HepG2 (cell line): Measurements from ENCODE around the gene PRM3. TPM values are rescaled to one million over a fixed set of nuclear protein-coding genes. Genes with fewer than 3 reads are reported as not detected.

Experiments used
- ATAC-seq: fragments of 200-7000 bp; cut with Tn5 transposase; 3 replicates; pipeline ENCODE4 v1.9.1; 2020; ENCODE audit warnings: mild to moderate bottlenecking, moderate library complexity
- BruUV-seq: library from RNA; stranded (reverse); fragments of 400-500 nt; replicated peaks from 2 replicates; lab custom pipeline; 2021; lab: Mats Ljungman, UMichigan
- CTCF ChIA-PET: fragments of 300-600 bp; formaldehyde crosslinking; extraction: SDS; loops from one replicate; lab custom pipeline; 2021; ENCODE audit warnings: low total read pairs, inconsistent platforms, low intra/inter-chr PET ratio; lab: Yijun Ruan, JAX
- POLR2A ChIA-PET: fragments of 350-600 bp; sonication (Branson Sonifier 250); formaldehyde crosslinking; loops from one replicate; lab custom pipeline; 2020; ENCODE audit warnings: antibody characterized with exemption, inconsistent platforms; lab: Yijun Ruan, JAX
- DNase-seq: peaks from one replicate; pipeline ENCODE4 v3.0.0-alpha.2; 2015; ENCODE audit warnings: low spot score
- FAIRE-seq: peaks from 3 replicates; lab custom pipeline; 2011; peaks lifted over from hg19 to GRCh38; lab: Jason Lieb, UNC
- H2AFZ ChIP-seq: one replicate; pipeline ENCODE4 v1.6.1; 2011; ENCODE audit warnings: low read length, inconsistent platforms
- H3K27ac ChIP-seq: fragments of 300-600 bp; 3 replicates; pipeline ENCODE4 v1.8.0; 2011; ENCODE audit warnings: mixed run types, mild to moderate bottlenecking, mixed read lengths, low read length, inconsistent platforms; ENCODE audit not compliant: insufficient read depth; ENCODE audit errors: extremely low read length
- H3K27me3 ChIP-seq, 2 experiments: fragments of 200-600 bp in 1 of 2; 2 replicates in 1 of 2; 3 replicates in 1 of 2; pipeline versions ENCODE4 v1.6.0 to v1.8.0; 2011; ENCODE audit warnings: low read length in 2 of 2, mild to moderate bottlenecking in 2 of 2, moderate library complexity in 2 of 2, inconsistent platforms in 1 of 2; ENCODE audit not compliant: insufficient read depth in 2 of 2, control insufficient read depth in 1 of 2
- H3K36me3 ChIP-seq, 2 experiments: fragments of 200-600 bp in 1 of 2; replicated peaks in 1 of 2; 2 replicates in 1 of 2; 3 replicates in 1 of 2; pipeline versions ENCODE4 v1.5.1 to v1.8.0; 2011; ENCODE audit warnings: low read length in 2 of 2, inconsistent platforms in 1 of 2; ENCODE audit not compliant: insufficient read depth in 2 of 2, control insufficient read depth in 1 of 2
- H3K4me1 ChIP-seq: 2 replicates; pipeline ENCODE4 v1.5.1; 2012; ENCODE audit warnings: low read length, inconsistent platforms; ENCODE audit not compliant: insufficient read depth
- H3K4me2 ChIP-seq: 2 replicates; pipeline ENCODE4 v1.6.0; 2011; ENCODE audit warnings: low read depth, low read length, inconsistent platforms
- H3K4me3 ChIP-seq, 3 experiments: fragments of 200-600 bp in 1 of 3; sonication (generic), shearing (Covaris generic) in 1 of 3; replicated peaks in 1 of 3; 2 replicates each; pipeline ENCODE4 v1.5.1; 2011 to 2016; ENCODE audit warnings: low read length in 3 of 3, inconsistent platforms in 2 of 3, low read depth in 2 of 3, mild to moderate bottlenecking in 2 of 3, control low read depth in 1 of 3, mixed read lengths in 1 of 3; ENCODE audit not compliant: insufficient read depth in 1 of 3
- H3K79me2 ChIP-seq: one replicate; pipeline ENCODE4 v1.6.1; 2011; ENCODE audit warnings: low read length, inconsistent platforms; ENCODE audit not compliant: insufficient read depth
- H3K9ac ChIP-seq: 2 replicates; pipeline ENCODE4 v1.6.0; 2011; ENCODE audit warnings: mild to moderate bottlenecking, low read depth, low read length, inconsistent platforms; ENCODE audit not compliant: insufficient read depth
- H3K9me3 ChIP-seq: 2 replicates; pipeline ENCODE4 v1.5.1; 2012; ENCODE audit warnings: mild to moderate bottlenecking, low read length
- H4K20me1 ChIP-seq: 2 replicates; pipeline ENCODE4 v1.6.0; 2011; ENCODE audit warnings: inconsistent platforms, mild to moderate bottlenecking, low read length, moderate library complexity; ENCODE audit not compliant: insufficient read depth
- CHCHD3 ChIP-seq: sonication (generic); formaldehyde crosslinking; IDR thresholded peaks from 2 replicates; pipeline ENCODE4 v1.8.0; 2022; ENCODE audit warnings: mild to moderate bottlenecking, missing genetic modification reagents, moderate library complexity
- MED8 ChIP-seq: sonication (generic); formaldehyde crosslinking; IDR thresholded peaks from 2 replicates; pipeline ENCODE4 v1.8.1; 2023; ENCODE audit warnings: mild to moderate bottlenecking, missing genetic modification reagents; ENCODE audit not compliant: insufficient replicate concordance
- PLSCR1 ChIP-seq: sonication (generic); formaldehyde crosslinking; IDR thresholded peaks from 2 replicates; pipeline ENCODE4 v1.5.0; 2020; ENCODE audit warnings: missing genetic modification reagents, mild to moderate bottlenecking, borderline replicate concordance
- SIX1 ChIP-seq: sonication (generic); formaldehyde crosslinking; IDR thresholded peaks from 2 replicates; pipeline ENCODE4 v1.4.0; 2020; ENCODE audit warnings: missing genetic modification reagents, borderline replicate concordance
- ZNF546 ChIP-seq: sonication (generic); formaldehyde crosslinking; conservative IDR thresholded peaks from 2 replicates; pipeline ENCODE4 v1.8.1; 2023; ENCODE audit warnings: mild to moderate bottlenecking, missing genetic modification reagents
- ZNF703 ChIP-seq: sonication (generic); formaldehyde crosslinking; IDR thresholded peaks from 2 replicates; pipeline ENCODE4 v1.5.1; 2020; ENCODE audit warnings: missing genetic modification reagents, mild to moderate bottlenecking, moderate library complexity, borderline replicate concordance
- ZSCAN25 ChIP-seq: sonication (generic); formaldehyde crosslinking; IDR thresholded peaks from 2 replicates; pipeline ENCODE4 v1.8.0; 2022; ENCODE audit warnings: mild to moderate bottlenecking, missing genetic modification reagents
- in situ Hi-C: cut with HindIII; loops from 2 replicates; pipeline ENCODE4 v1.10.0; 2017; ENCODE audit warnings: low pct_unique_long_range_greater_than_20kb; ENCODE audit not compliant: extremely low pct_ligation_motif_present
- intact Hi-C: fragments of 100-400 bp; cut with micrococcal nuclease; formaldehyde crosslinking; loops from one replicate; pipeline ENCODE4 v1.10.0; 2022; ENCODE audit not compliant: unreplicated experiment
- polyA plus RNA-seq, 8 experiments: library from polyadenylated mRNA; depleted of rRNA in 3 of 8; stranded (reverse) in 7 of 8; unstranded in 1 of 8; fragments of >200 nt; fragmentation: Illumina TruSeq in 4 of 8; extraction: Trizol in 4 of 8; gene quantifications; 2 replicates each; pipeline versions ENCODE4 v1.2.1 to v1.2.3, GENCODE V29; 2011 to 2016; ENCODE audit warnings: low read depth in 4 of 8, missing spikeins in 1 of 8, mixed read lengths in 1 of 8; ENCODE audit not compliant: insufficient read depth in 1 of 8
- total RNA-seq, 5 experiments: library from RNA; depleted of rRNA; stranded (reverse); fragments of >200 nt; fragmentation: Illumina TruSeq; extraction: Trizol; gene quantifications; 2 replicates each; pipeline ENCODE4 v1.2.3, GENCODE V29; 2016; ENCODE audit warnings: low read depth in 1 of 5
- TF ChIP-seq, protein P1 (sequence below): sonication (generic); formaldehyde crosslinking; IDR thresholded peaks from 2 replicates; pipeline ENCODE4 v1.8.1; 2023; ENCODE audit warnings: missing genetic modification reagents, mild to moderate bottlenecking, borderline replicate concordance
- TF ChIP-seq, protein P2 (sequence below): sonication (generic); formaldehyde crosslinking; IDR thresholded peaks from 2 replicates; pipeline ENCODE4 v1.8.1; 2023; ENCODE audit warnings: mild to moderate bottlenecking, inconsistent platforms, moderate library complexity, missing genetic modification reagents, borderline replicate concordance
- TF ChIP-seq, protein P3 (sequence below): sonication (generic); formaldehyde crosslinking; conservative IDR thresholded peaks from 2 replicates; pipeline ENCODE4 v1.4.0; 2020; ENCODE audit warnings: missing genetic modification reagents

The PRM3 gene
- total and polyA plus RNA-seq, 2 of the 13 experiments (the other 11 are each of a cell fraction or from before 2014, with no cell fraction given): not detected

DNA sequence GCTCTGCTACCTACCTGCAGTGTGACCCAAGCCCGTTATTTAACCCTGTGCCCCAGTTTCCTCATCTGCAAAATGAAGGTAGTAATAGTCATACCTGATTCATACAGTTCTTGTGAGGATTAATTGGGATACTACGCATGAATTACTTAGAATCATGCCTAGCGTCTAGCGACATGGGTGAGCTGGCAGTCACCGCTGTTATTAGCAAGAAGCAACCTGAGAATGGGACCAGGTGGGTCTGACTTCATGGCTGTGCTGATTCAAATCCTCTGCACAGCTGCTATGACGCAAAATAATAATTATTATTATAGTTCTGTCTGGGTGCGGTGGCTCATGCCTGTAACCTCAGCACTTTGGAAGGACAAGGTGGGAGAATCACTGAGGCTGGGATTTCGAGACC is 25.3 kb downstream of the PRM3 start (continued):
- TF ChIP-seq PLSCR1 (no peak), SIX1 (CRISPR knock-in tag) (no peak), ZNF546 (CRISPR knock-in tag) (no peak)

GRCh38 chr16:11245988-11246387 is 27.4 kb downstream of the PRM3 start:
- H3K4me1 ChIP-seq: peaks cover 44% of the 10 kb centered on the region
- H3K79me2 ChIP-seq: no peaks in the 10 kb centered on the region
- in situ Hi-C loops (no loop called here), intact Hi-C loops (no loop called here)
- no peak for FAIRE-seq
- no peak overlapping the region for H3K9ac ChIP-seq
- H3K4me2 ChIP-seq: no peak overlapping the region
- DNase-seq: no peak
- no peak overlapping the region for H3K27ac ChIP-seq
- BruUV-seq: no TSS peak
- no peak overlapping the region for H3K4me3 ChIP-seq
- TF ChIP-seq ZSCAN25 (0 out of 2 replicates have a peak, but pooled peaks have one; percentile 21), MED8 (CRISPR knock-in tag) (peak; percentile 15), CHCHD3 (CRISPR knock-in tag) (no peak), ZNF703 (CRISPR knock-in tag) (no peak)
- TF ChIP-seq, protein P1, sequence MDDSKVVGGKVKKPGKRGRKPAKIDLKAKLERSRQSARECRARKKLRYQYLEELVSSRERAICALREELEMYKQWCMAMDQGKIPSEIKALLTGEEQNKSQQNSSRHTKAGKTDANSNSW (CRISPR knock-in tag): peak; percentile 32; the same call in 1 of the 2 replicates
- TF ChIP-seq, protein P2, sequence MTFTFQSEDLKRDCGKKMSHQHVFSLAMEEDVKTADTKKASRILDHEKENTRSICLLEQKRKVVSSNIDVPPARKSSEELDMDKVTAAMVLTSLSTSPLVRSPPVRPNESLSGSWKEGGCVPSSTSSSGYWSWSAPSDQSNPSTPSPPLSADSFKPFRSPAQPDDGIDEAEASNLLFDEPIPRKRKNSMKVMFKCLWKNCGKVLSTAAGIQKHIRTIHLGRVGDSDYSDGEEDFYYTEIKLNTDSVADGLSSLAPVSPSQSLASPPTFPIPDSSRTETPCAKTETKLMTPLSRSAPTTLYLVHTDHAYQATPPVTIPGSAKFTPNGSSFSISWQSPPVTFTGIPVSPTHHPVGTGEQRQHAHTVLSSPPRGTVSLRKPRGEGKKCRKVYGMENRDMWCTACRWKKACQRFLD (CRISPR knock-in tag): no peak
- TF ChIP-seq, protein P3, sequence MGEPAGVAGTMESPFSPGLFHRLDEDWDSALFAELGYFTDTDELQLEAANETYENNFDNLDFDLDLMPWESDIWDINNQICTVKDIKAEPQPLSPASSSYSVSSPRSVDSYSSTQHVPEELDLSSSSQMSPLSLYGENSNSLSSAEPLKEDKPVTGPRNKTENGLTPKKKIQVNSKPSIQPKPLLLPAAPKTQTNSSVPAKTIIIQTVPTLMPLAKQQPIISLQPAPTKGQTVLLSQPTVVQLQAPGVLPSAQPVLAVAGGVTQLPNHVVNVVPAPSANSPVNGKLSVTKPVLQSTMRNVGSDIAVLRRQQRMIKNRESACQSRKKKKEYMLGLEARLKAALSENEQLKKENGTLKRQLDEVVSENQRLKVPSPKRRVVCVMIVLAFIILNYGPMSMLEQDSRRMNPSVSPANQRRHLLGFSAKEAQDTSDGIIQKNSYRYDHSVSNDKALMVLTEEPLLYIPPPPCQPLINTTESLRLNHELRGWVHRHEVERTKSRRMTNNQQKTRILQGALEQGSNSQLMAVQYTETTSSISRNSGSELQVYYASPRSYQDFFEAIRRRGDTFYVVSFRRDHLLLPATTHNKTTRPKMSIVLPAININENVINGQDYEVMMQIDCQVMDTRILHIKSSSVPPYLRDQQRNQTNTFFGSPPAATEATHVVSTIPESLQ (CRISPR knock-in tag): no peak
- ChIA-PET POLR2A (interaction anchor here (0.8 to 2.3 kb wide), 2 partner anchors 9 to 12 kb away, joined by 3 to 12 read pairs; partner anchors contain the start of gene SOCS1), CTCF (no interaction called here)
- no peaks in the 10 kb centered on the region for H3K9me3 ChIP-seq
- no peak for ATAC-seq
- no peaks in the 10 kb centered on the region for H3K36me3 ChIP-seq
- no peak overlapping the region for H2AFZ ChIP-seq
- no peaks in the 10 kb centered on the region for H4K20me1 ChIP-seq
- peaks cover 0 to 21% of the 10 kb centered on the region in 2 experiments; a peak in 3 of 5 replicates for H3K27me3 ChIP-seq
